Right lobe of liver (tissue), 4 donors: ENCODE measurements around the gene COL19A1.

ENCODE experiments used
- CTCF ChIP-seq, 4 donors: fragments of 200-600 bp in 3 of 4; fragments of 450-650 bp in 1 of 4; IDR thresholded peaks; one replicate each; pipeline versions ENCODE4 v1.5.1 to v1.8.0; 2016 to 2022; ENCODE audit warnings: antibody characterized with exemption in 4 of 4, mild to moderate bottlenecking in 2 of 4
- POLR2A ChIP-seq: fragments of 450-650 bp; IDR thresholded peaks from one replicate; pipeline ENCODE4 v1.6.1; 2017; ENCODE audit warnings: antibody characterized with exemption, mild to moderate bottlenecking
- donor health status: DM: no; HTN: no; CAD: no.
- donor health status: DM: no; HTN: no; CAD: no.
- donor health status: DM: no; HTN: yes; CAD: no.

GRCh38 chr6:70028926-70029325 is 162.6 kb downstream of the COL19A1 start:
- no peak for TF ChIP-seq CTCF (IDR thresholded peaks at IDR 0.05)
- no peak for TF ChIP-seq POLR2A
